Hindlimb muscle (tissue), 1 donor: Measurements from ENCODE around the gene ADAMTS2. TPM values are rescaled to one million over a fixed set of nuclear protein-coding genes. Genes with fewer than 3 reads are reported as not detected.

Source experiments
- DNase-seq: peaks from one replicate; pipeline ENCODE4 v3.0.0-alpha.2; 2013
- polyA plus RNA-seq: library from polyadenylated mRNA; unstranded; fragments of 120-200 nt; gene quantifications from one replicate; pipeline ENCODE4 v1.2.1, GENCODE V29; 2013; ENCODE audit not compliant: insufficient read length

Gene ADAMTS2
- polyA plus RNA-seq, 1 donor, result 29.7 TPM

- DNase-seq, result peak; percentile 90
Measured at GRCh38 chr5:179265514-179266290, 79.6 kb downstream of the ADAMTS2 start.

- no peak for DNase-seq
Measured at GRCh38 chr5:179264783-179265513, 80.3 kb downstream of the ADAMTS2 start.

GRCh38 chr5:179264053-179264782 lies 81.0 kb downstream of the ADAMTS2 start:
- DNase-seq, result no peak

GRCh38 chr5:179263391-179264052 lies 81.7 kb downstream of the ADAMTS2 start:
- DNase-seq, result no peak

GRCh38 chr5:179262126-179262920 lies 82.9 kb downstream of the ADAMTS2 start:
- no peak for DNase-seq

- DNase-seq, result no peak
Measured at GRCh38 chr5:179261301-179262125, 83.7 kb downstream of the ADAMTS2 start.

- no peak for DNase-seq
Measured at GRCh38 chr5:179260324-179261070, 84.8 kb downstream of the ADAMTS2 start.

GRCh38 chr5:179259731-179260323 lies 85.4 kb downstream of the ADAMTS2 start:
- no peak for DNase-seq

- DNase-seq, result no peak
Measured at GRCh38 chr5:179258922-179259730, 86.1 kb downstream of the ADAMTS2 start.

- no peak for DNase-seq
Measured at GRCh38 chr5:179258001-179258921, 87.0 kb downstream of the ADAMTS2 start.

- DNase-seq, result peak; percentile 65
Measured at GRCh38 chr5:179257176-179257682, 88.0 kb downstream of the ADAMTS2 start.

- no peak for DNase-seq
Measured at GRCh38 chr5:179256328-179257175, 88.7 kb downstream of the ADAMTS2 start.

- DNase-seq, result no peak
Measured at GRCh38 chr5:179255527-179256327, 89.5 kb downstream of the ADAMTS2 start.

- no peak for DNase-seq
Measured at GRCh38 chr5:179254638-179255271, 90.5 kb downstream of the ADAMTS2 start.

GRCh38 chr5:179253730-179254129 lies 91.5 kb downstream of the ADAMTS2 start:
- no peak for DNase-seq
